ENCODE results near the gene MRPL17. TPM values are rescaled to one million over a fixed set of nuclear protein-coding genes. Genes with fewer than 3 reads are reported as not detected.
"Not testable (repeated sequence)": the region's sequence is repeated elsewhere in the genome, so short reads cannot be mapped to it uniquely, and the experiment has no call there.

The MRPL17 gene
- total and polyA plus RNA-seq, 7 donors = 18.3 to 97.5 (median 23.4) TPM

DNA sequence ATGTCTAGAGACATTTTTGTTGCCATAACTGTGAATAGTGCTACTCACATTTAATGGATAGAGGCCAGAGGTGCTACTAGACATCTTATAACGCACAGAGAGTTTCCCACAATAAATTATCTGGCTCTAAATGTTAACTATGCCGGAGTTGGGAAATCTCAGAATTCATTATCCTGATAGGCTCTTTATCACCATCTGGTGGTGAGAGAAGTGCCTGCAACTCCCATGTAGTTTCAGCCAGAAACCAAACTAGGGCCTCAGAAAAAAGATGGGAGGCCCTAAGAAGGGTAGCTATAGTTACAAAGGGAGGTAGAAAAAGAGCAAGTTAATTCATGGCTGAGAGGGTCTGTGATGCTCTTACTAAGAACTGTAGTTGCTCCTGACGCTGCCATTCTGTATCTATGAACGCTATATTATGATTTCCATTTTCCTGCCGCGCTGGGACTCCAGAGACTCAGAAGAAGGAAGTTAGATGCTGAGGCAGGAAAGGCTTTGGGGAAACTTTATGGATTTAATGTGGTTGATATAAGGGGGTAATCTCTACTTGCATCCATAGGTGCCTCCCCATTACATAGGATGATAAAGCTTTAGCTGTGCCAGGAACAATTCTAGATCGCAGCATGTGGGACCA, 22.9 kb upstream of the MRPL17 start:
- TF ChIP-seq, protein P1, sequence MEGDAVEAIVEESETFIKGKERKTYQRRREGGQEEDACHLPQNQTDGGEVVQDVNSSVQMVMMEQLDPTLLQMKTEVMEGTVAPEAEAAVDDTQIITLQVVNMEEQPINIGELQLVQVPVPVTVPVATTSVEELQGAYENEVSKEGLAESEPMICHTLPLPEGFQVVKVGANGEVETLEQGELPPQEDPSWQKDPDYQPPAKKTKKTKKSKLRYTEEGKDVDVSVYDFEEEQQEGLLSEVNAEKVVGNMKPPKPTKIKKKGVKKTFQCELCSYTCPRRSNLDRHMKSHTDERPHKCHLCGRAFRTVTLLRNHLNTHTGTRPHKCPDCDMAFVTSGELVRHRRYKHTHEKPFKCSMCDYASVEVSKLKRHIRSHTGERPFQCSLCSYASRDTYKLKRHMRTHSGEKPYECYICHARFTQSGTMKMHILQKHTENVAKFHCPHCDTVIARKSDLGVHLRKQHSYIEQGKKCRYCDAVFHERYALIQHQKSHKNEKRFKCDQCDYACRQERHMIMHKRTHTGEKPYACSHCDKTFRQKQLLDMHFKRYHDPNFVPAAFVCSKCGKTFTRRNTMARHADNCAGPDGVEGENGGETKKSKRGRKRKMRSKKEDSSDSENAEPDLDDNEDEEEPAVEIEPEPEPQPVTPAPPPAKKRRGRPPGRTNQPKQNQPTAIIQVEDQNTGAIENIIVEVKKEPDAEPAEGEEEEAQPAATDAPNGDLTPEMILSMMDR (IDR thresholded peaks at IDR 0.05) = peak; percentile 57 to 93 (median 77)
- no peak for TF ChIP-seq EP300 (IDR thresholded peaks at IDR 0.05)
- WGBS, 2 donors = 50 to 53% methylated on average over 7 of the region's 7 CpGs
- no peak overlapping the region for H3K27ac ChIP-seq
- H3K27me3 ChIP-seq = no peaks in the 10 kb centered on the region
- intact Hi-C loops (cut with DNase I) = loop anchor here (1.0 to 5.0 kb wide), 3 partner anchors 46 to 329 kb away; no protein-coding TSS in a partner anchor
- no peaks in the 10 kb centered on the region for H3K36me3 ChIP-seq
- no peaks in the 10 kb centered on the region for H3K9me3 ChIP-seq
- H3K4me3 ChIP-seq = no peak overlapping the region
- peaks cover 0 to 3% (median 0%) of the 10 kb centered on the region in 4 donors for H3K4me1 ChIP-seq
- no peak for DNase-seq

DNA sequence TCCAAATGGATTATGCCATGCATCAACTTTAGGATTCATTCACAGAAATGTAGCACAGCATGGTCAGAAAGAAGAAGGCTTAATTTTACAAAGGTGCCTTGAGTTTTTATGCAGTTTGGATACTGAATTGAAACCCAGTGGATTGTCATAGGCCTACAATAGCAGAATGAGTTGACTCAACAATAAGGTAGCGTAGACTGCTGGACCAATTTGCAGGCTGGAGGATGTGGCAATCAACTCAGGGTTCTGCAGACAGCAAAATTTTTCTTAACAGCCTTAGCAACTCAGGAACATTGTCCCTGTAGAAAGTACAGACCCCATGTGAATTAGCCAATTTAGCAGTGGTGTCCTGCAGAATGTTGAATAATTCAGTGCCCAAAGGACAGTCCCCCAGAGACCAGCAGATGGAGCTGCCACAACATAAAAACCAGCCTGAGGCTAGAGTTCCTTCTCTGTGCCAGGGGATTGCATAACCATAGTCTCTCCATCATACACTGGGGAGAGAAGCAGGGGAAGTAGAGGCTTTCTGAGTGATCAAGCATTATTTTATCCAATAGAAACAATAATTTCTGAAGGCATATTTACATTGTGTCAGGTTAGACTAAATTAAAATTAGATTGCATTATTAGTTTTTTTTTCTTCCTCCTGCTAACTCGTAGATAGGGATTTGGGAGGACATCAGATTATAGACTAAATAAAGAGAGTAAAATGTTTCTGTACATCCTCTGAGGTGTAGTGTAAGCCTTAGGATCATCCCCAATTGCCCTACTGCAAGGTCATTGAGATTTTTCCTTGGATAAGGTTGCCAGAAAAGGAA, 20.3 kb upstream of the MRPL17 start:
- Histone ChIP-seq H3K4me3 (no peak overlapping the region), H3K27ac (no peak overlapping the region), H3K36me3 (no peaks in the 10 kb centered on the region), H3K4me1 (peaks cover 0 to 3% (median 0%) of the 10 kb centered on the region in 4 donors), H3K9me3 (no peaks in the 10 kb centered on the region), H3K27me3 (no peaks in the 10 kb centered on the region)
- intact Hi-C loops (cut with DNase I) = no loop called here
- DNase-seq = no peak
- WGBS, 2 donors = 62 to 83% methylated on average over 2 of the region's 2 CpGs
- TF ChIP-seq POLR2A (IDR thresholded peaks at IDR 0.05) (no peak), POLR2AphosphoS5 (IDR thresholded peaks at IDR 0.05) (peak in 1 of 4 donors; percentile 42), EP300 (IDR thresholded peaks at IDR 0.05) (no peak)
- TF ChIP-seq, protein P1 (IDR thresholded peaks at IDR 0.05) = peak; percentile 11 to 50 (median 36)

DNA sequence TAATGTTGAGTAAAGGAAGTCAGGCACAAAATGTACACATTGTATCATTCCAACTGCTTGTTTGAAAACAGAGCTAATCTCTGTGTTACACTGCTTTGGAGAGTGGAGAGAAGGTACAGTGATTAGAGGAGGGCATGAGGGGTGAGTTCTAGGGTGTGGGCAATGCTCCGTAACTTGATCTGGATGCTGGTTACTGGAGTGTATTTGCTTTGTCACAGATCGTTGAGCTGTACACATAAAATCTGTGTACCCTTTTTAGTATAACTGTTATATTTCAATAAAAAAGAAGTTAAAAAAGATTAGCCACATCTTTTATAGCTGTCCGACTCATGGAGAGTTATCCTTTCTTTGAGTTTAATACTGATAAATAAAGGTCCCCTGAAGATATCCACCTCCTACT, 18.8 kb upstream of the MRPL17 start:
- H3K4me3 ChIP-seq; intact Hi-C loops (cut with DNase I); H3K36me3 ChIP-seq; DNase-seq; H3K27ac ChIP-seq; H3K4me1 ChIP-seq; H3K27me3 ChIP-seq; H3K9me3 ChIP-seq: not testable (repeated sequence)
- WGBS, 2 donors = 45 to 68% methylated on average over 3 of the region's 3 CpGs

DNA sequence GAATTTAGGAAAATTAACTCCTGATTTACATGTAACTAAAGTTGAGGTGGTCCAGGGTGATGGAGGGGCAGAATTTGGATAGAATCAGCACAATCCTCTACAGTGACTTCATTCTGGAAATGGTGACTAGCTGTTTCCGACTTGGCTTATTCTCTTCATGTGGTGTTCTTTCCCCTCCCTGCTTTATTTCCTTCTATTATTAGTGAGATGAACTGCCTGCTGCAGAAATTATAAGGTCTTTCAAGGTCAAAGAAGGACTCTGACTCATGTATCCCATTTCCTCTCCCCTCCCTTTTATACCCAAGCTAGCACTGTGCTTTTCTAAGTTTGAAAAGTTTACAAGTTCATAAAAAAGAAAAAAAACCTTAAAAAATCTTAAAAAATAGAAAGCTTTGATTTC, 12.2 kb upstream of the MRPL17 start:
- 56 to 67% methylated on average over 1 of the region's 1 CpG for WGBS, 2 donors
- no peaks in the 10 kb centered on the region for H3K36me3 ChIP-seq
- no peaks in the 10 kb centered on the region for H3K27me3 ChIP-seq
- H3K27ac ChIP-seq = peak overlapping the region; percentile 52 to 65 (median 59)
- no peak overlapping the region for H3K4me3 ChIP-seq
- no peak for DNase-seq
- peaks cover 0 to 16% (median 13%) of the 10 kb centered on the region in 4 donors for H3K4me1 ChIP-seq
- no peaks in the 10 kb centered on the region for H3K9me3 ChIP-seq
- TF ChIP-seq, protein P1 (IDR thresholded peaks at IDR 0.05) = no peak
- TF ChIP-seq POLR2AphosphoS5 (IDR thresholded peaks at IDR 0.05) (peak; percentile 19 to 56 (median 46)), POLR2A (IDR thresholded peaks at IDR 0.05) (no peak), EP300 (IDR thresholded peaks at IDR 0.05) (no peak)
- intact Hi-C loops (cut with DNase I) = no loop called here

- 7 to 31% methylated on average over 1 of the region's 1 CpG for WGBS, 2 donors
- Histone ChIP-seq H3K36me3 (no peaks in the 10 kb centered on the region), H3K9me3 (no peaks in the 10 kb centered on the region), H3K4me3 (no peak overlapping the region), H3K27me3 (no peaks in the 10 kb centered on the region), H3K4me1 (peaks cover 0 to 16% (median 13%) of the 10 kb centered on the region in 4 donors), H3K27ac (peak overlapping the region in 3 of 4 donors; percentile 39 to 65 (median 63))
- TF ChIP-seq EP300 (IDR thresholded peaks at IDR 0.05) (no peak), POLR2A (IDR thresholded peaks at IDR 0.05) (no peak), POLR2AphosphoS5 (IDR thresholded peaks at IDR 0.05) (no peak)
- TF ChIP-seq, protein P1 (IDR thresholded peaks at IDR 0.05) = no peak
- no peak for DNase-seq
- intact Hi-C loops (cut with DNase I) = no loop called here
These were observed 11.0 kb upstream of the MRPL17 start for GRCh38 chr11:6694229-6694535.

Data from sigmoid colon (tissue), 7 donors.